ENCODE measurements around the gene ACAP1.

The ACAP1 gene

DNA sequence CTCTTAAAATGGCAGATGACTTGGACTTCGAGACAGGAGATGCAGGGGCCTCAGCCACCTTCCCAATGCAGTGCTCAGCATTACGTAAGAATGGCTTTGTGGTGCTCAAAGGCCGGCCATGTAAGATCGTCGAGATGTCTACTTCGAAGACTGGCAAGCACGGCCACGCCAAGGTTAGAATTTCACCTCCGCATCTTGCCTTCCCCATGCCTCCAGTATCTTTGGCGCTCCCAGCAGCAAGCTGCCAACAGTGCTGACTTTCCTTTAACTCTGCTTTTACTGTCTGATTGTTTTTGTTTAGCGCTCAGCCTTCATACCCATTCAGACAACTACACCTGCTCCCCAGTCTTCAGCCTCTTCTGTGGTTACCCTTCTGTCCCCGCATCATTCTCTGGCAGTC is 26.7 kb upstream of the ACAP1 start:
- no peak for DNase-seq (ENCODE audit: low spot score)

- DNase-seq (ENCODE audit: low spot score), result no peak
Measured at GRCh38 chr17:7311110-7311705, 25.1 kb upstream of the ACAP1 start.

- no peak for DNase-seq (ENCODE audit: low spot score)
Measured at GRCh38 chr17:7312432-7313087, 23.8 kb upstream of the ACAP1 start.

DNA sequence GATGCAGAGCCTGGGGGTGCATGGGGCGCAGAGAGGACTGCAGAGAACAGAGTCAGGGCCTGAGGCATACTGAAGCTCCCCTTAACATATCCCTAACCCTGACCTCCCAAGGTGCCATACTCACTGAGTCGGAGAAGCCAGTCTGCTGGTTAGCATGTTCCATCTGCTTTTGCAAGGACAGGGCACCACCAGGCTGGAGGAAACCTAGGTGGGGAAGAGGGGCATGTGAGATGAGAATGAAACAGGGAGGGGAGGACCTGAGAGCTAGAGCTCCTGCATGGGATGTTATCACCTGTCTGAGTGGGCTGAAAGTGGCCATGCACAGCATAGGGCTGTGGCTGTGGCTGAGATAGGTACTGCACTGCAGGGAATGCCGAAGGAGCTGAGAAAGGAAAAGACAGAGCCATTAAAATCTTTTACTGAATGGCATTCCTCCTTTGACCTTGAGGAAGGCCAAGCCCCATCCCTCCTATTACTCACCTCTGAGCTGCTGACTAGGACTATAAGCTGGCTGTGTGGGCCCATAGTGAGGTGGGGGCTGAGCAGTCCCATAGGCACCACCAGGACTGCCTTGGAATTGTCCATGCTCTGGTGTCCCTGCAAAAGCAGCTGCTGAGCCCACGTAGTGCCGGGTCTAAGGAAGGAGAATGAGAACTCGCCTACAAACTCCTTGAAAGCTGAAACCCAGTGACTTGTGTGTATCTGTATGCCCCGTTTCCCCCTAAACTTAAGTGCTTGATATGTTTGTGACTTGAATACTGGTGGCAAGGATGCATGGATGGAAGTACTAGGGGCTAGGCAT is 23.0 kb upstream of the ACAP1 start:
- no peak for DNase-seq (ENCODE audit: low spot score)

DNA sequence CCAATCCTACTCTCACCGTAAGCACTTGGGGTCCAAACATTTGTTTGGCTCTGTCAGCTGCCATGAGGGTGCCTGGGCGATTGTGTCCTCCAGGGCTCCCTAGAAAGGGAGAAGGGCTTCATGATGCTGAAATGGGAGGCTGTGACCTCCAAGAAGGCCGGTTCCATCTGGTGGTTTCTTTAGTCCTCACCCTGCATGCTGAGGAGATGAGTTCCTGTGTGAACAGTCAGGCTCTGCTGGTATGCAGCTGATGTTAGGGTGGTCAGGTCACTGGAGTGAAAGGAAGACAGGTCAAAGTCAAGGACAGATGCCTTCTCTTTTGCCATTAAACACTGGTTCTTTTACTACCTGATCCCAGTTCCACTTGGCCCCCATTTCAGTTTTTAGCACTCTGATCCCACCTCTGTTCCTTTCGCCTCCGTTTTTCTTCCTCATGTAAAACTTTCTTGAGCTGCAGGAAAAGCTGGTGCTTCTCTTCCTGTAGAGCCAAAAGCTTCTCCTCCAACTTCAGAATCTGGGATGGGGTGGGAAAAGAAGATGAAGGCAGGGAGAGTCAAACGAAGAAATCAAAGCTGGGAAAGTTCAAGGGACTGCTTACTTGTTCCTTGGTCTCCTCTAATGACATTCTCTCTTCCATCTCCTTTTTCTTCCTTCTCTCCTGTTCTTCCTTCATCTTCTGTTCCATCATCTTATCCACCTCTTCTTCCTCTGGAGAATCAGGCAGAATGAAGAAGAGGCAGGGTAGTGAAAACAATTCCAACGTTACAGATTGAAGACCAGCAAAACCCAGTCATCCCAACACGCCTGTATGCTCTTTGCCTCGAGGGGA is 22.2 kb upstream of the ACAP1 start:
- DNase-seq (ENCODE audit: low spot score), result no peak

DNA sequence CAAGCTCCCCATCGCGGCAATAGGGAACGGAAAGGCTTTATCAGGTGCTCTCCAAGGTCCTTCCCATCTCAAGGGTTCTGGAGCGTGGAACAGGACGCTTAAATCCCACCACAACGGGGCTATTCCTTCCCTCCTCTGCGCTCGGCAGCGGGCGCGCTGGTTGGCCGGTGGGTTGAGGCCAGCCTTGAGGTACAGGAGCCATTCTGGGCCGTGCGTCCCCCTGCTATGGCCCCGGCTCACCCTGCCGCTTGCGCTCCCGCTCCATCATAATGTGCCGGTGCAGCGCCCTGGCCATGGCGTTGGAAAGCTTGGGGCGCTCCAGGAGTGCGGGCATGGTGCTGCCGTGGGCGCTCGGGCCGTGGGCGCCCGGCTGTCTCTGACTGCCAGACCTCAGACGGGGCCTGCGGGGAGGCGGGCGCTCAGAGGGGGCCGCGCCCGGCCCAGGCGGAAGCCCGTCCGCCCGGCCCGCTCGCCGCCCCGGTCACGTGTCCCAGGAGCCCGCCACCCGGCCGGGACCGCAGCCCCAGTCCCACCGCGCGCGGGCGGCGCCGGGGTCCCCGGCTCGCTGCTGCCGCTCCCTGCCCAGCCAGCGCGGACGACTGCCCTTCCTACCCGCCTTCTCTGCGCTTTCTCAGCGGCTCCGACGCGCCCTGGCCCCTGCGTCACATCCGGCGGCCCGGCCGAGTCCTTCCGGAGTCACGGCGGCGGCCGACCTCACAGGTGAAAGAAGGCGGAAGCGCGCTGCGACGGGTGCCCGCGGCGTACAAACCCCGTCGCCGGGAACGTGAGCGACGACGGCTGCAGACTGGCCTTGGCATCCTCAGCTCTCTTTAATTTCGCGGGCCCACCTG is 21.4 kb upstream of the ACAP1 start, which contains the start of gene GPS2:
GPS2 (minus strand) TSS at position 642 of the 851 bp plus-strand sequence; CDS start at position 334, 308 bp downstream.
- DNase-seq (ENCODE audit: low spot score), result peak; percentile 89

DNA sequence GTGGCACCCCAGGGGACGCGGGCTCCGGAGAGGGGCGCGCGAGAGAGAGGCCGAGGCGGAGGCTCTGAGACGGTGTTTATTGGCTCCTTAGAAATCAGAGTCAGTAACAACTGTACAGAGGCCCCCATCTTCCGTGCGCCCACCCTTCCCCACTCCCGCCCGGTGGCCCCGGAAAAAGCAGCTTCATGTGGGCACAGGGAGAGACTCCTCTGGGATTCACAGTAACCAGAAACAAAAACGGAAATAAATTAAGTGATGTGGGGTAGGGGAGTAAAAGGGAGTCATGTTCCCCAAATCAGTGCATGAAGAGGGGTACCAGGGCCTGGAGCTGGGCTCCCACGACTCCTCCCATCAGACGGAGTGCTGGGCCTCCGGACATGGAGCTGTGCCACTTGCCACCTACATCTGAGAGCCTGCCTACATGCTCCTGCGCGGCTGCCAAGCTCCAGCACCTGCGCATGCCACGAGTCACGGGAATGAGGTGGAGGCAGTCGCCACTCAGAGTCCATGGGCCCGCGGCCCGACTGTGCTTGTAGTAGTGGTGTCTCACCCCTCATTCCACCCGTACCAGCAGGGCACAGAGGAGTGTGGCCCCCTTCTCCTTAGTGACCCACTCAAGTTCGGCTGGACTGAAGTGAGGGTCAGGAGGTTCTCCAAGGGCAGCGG is 20.6 kb upstream of the ACAP1 start:
- DNase-seq (ENCODE audit: low spot score), result no peak

DNA sequence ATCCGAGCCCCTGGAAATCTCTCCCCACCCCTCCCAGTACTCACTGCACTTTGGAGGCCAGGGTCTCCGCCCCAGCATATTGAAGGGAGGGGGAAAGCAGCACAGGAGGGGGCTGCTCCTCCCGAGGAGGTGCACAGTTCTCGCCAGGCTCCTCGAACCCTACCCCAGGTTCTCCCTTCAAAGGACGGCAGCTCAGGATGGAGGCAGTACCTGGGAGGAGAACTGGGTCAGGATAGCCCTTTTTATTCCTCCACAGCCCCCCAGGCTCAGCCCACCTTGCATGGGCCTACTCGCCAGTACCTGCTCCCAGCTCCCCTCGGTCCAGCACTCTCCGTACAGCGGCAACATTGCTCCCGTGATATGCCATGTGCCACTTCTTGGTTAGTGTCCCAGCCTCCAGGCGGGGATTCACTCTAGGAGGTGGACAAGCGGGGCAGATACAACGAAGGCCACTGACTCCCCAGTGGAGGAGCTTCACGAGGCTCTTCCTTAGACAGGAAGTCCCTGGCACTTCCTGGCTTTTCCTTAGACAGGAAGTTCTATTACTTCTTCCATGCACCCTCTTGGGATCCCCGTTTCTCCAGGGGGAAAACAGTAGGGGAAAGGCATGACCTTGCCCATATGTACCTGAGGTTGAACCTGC is 19.0 kb upstream of the ACAP1 start:
- no peak for DNase-seq (ENCODE audit: low spot score)

DNA sequence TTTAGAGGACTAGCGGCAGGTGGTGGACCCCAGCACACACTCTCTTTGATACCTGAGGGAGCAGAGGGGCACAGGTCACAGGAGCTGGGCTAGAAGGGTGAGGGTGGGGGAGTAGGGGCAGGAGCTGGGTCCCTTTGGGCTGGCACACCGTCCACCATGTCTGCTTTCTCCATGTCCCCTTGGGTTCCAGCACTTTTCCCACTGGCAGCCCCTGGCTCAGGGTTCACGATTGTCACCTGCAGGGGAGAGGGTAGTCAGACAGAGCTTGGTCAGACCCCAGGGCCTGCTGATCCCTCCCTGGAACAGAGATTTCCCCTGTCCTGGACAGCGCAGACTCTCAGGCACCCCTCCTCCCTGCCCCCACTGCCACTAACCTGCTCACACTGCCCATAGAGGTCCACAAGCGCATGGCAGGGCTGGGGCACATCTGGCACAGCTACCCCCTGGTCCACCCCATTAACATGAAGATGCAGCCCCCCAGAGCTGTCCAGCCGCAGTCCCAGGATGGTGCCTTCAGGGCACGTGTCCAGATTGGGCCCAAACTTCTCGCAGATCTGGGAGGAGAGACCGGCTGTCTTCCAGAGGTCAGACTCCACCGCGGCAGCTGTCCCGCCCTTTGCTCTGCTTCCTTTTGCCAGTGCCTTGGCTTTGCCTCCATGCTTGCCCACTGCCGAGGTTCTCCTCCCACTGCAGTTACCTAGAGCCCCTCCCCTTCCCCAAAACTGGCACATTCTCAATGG is 18.0 kb upstream of the ACAP1 start:
- no peak for DNase-seq (ENCODE audit: low spot score)

- no peak for DNase-seq (ENCODE audit: low spot score)
Measured at GRCh38 chr17:7321466-7321865, 14.9 kb upstream of the ACAP1 start.

DNA sequence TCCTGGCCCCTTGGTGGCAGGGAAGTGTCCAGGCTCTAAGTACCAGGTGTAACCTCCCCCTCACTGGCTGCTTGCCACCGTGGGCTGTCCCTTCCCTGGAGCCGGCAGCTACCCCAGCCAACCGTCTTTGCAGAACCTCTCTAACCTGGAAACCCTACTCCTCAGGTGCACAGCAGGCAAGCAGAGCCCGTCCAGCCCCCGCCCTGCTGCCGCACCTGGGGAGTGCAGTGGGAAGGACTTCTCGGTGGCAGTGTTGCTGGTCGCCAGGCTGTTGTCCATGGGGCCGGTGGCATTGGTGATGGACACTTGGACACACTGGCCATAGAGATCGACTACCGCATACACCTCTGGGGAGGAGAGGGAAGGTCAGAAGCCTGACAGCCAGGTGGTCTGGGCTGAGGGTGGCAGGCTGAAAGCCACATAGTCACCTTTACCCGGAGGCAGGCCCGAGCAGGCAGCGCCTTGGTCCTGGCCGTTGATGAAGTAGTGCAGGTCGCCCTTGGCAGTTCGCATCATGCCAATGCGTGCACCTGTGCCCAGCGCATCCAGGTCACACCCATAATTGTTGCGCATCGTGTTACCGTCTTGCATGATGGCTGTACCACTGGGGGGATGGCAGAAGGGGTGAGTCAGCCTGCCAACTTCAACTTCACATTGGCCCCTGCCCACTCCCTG is 13.7 kb upstream of the ACAP1 start:
- no peak for DNase-seq (ENCODE audit: low spot score)

- DNase-seq (ENCODE audit: low spot score), result peak; percentile 66
Measured at GRCh38 chr17:7323731-7324437, 12.4 kb upstream of the ACAP1 start.

GRCh38 chr17:7324438-7324779 is 11.9 kb upstream of the ACAP1 start:
- no peak for DNase-seq (ENCODE audit: low spot score)

DNA sequence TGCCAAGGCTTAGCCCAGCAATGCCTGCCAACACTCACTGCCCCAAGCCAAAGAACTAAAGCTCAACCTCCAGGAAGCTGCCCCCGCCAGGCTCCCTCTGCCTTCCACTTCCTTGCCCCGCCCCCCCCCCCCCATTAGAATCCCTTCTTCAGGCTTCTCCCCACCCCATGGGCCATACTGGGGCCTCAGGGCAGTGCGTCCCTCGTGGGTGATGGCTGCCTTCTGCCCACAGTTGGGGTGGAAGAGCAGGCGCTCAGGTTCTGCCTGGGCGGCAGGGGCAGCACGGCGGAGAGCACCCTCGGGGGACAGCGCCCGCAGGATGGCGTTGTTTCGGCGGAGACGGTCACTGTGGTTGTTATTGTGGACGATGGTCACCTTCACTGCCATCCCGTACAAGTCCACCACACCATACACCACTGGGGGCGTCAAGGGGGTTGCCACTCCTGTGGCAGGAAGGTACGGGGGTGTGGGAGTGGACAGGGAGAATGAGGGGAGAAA is 11.2 kb upstream of the ACAP1 start:
- DNase-seq (ENCODE audit: low spot score), result no peak

- DNase-seq (ENCODE audit: low spot score), result no peak
Measured at GRCh38 chr17:7326186-7326585, 10.1 kb upstream of the ACAP1 start.

GRCh38 chr17:7327056-7327455 is 9.3 kb upstream of the ACAP1 start:
- no peak for DNase-seq (ENCODE audit: low spot score)

- DNase-seq (ENCODE audit: low spot score), result no peak
Measured at GRCh38 chr17:7327501-7327900, 8.8 kb upstream of the ACAP1 start.

GRCh38 chr17:7328009-7328408 is 8.3 kb upstream of the ACAP1 start:
- DNase-seq (ENCODE audit: low spot score), result no peak
